Effector CD4-positive, alpha-beta T cell (primary cell): ENCODE data around the gene PDCD1LG2.

Experiments used
- DNase-seq: peaks from one replicate; pipeline ENCODE4 v3.0.0-alpha.2; 2020

Gene PDCD1LG2

GRCh38 chr9:5614985-5615384 lies 104.7 kb downstream of the PDCD1LG2 start:
- no peak for DNase-seq

GRCh38 chr9:5617749-5618148 lies 107.4 kb downstream of the PDCD1LG2 start:
- DNase-seq = no peak

- no peak for DNase-seq
Observed at GRCh38 chr9:5620494-5620893, 110.2 kb downstream of the PDCD1LG2 start.
